Aorta (tissue), 5 donors: ENCODE measurements around the gene TTC9. TPM values are rescaled to one million over a fixed set of nuclear protein-coding genes. Genes with fewer than 3 reads are reported as not detected.

Experiments
- ATAC-seq: fragments of 200-7000 bp; cut with Tn5 transposase; one replicate; pipeline ENCODE4 v1.9.1; 2022; ENCODE audit warnings: moderate library complexity; ENCODE audit not compliant: low FRiP score
- DNase-seq, 2 donors: peaks; one replicate each; pipeline ENCODE4 v3.0.0-alpha.2; 2020
- H3K27ac ChIP-seq, 2 donors: one replicate each; pipeline ENCODE4 v1.5.1; 2013; ENCODE audit warnings: low read length in 2 of 2, mild to moderate bottlenecking in 2 of 2, moderate library complexity in 2 of 2, control low read depth in 1 of 2, inconsistent platforms in 1 of 2, low read depth in 1 of 2
- H3K27me3 ChIP-seq, 2 donors: one replicate each; pipeline ENCODE4 v1.6.1; 2013; ENCODE audit warnings: control low read depth in 1 of 2, low read length in 1 of 2, mild to moderate bottlenecking in 1 of 2, moderate library complexity in 1 of 2; ENCODE audit not compliant: insufficient read depth in 2 of 2, control insufficient read depth in 1 of 2
- H3K36me3 ChIP-seq, 2 donors: one replicate each; pipeline ENCODE4 v1.6.1; 2013; ENCODE audit warnings: control low read depth in 1 of 2, low read length in 1 of 2, mild to moderate bottlenecking in 1 of 2; ENCODE audit not compliant: insufficient read depth in 2 of 2, control insufficient read depth in 1 of 2
- H3K4me1 ChIP-seq, 2 donors: one replicate each; pipeline ENCODE4 v1.6.1; 2013; ENCODE audit warnings: low read length in 2 of 2, control low read depth in 1 of 2, mild to moderate bottlenecking in 1 of 2, moderate library complexity in 1 of 2; ENCODE audit not compliant: insufficient read depth in 2 of 2, control insufficient read depth in 1 of 2
- H3K4me3 ChIP-seq, 2 donors: one replicate each; pipeline ENCODE4 v1.5.1; 2013; ENCODE audit warnings: low read length in 2 of 2, control low read depth in 1 of 2, mild to moderate bottlenecking in 1 of 2
- H3K9me3 ChIP-seq: one replicate; pipeline ENCODE4 v1.6.1; 2013; ENCODE audit warnings: mild to moderate bottlenecking, low read length; ENCODE audit not compliant: control insufficient read depth
- WGBS, 2 donors: extraction: QIAGEN DNeasy Blood & Tissue Kit; methylation state at CpG; one replicate each; pipeline ENCODE4 v1.1.7; 2013; 5-methylcytosine and 5-hydroxymethylcytosine counted together
- intact Hi-C, 2 donors: fragments of 100-400 bp; cut with DNase I; formaldehyde crosslinking; loops; one replicate each; pipeline versions ENCODE4 v1.14.2 to v1.15.0; 2022
- polyA plus RNA-seq, 2 donors: library from polyadenylated mRNA; stranded (reverse); fragments of 200-250 nt; gene quantifications; one replicate each; pipeline ENCODE4 v1.2.3, GENCODE V29; 2013
- total RNA-seq, 2 donors: library from RNA; stranded (reverse); fragmentation: NEBNext Ultra II Directional; extraction: Animal tissue kit (Norgen Biotek cat#: 25700); gene quantifications; one replicate each; pipeline ENCODE4 v1.2.1, GENCODE V29; 2021
- donor health status: healthy with polysubstance abuse.
- donor health status: Bipolar disorder and iron deficiency.
- donor health status: DM: no; HTN: no; CAD: no.
- donor health status: DM: no; HTN: no; CAD: no.
- donor health status: DM: yes; HTN: yes; CAD: no.

The TTC9 gene
- total and polyA plus RNA-seq, 4 donors: 1.6 to 2.9 (median 2.7) TPM

GRCh38 chr14:70724110-70724509, 82.4 kb downstream of the TTC9 start:
- H3K4me3 ChIP-seq: no peak overlapping the region
- H3K27ac ChIP-seq: no peak overlapping the region
- H3K27me3 ChIP-seq: no peaks in the 10 kb centered on the region
- DNase-seq (no peak), ATAC-seq (no peak)
- no peaks in the 10 kb centered on the region for H3K4me1 ChIP-seq
- H3K36me3 ChIP-seq: no peaks in the 10 kb centered on the region
- no peaks in the 10 kb centered on the region for H3K9me3 ChIP-seq
- intact Hi-C loops: no loop called here
- 71 to 72% methylated on average over 3 of the region's 3 CpGs for WGBS, 2 donors

- no peak for ATAC-seq
- WGBS, 2 donors: 90 to 91% methylated on average over 6 of the region's 6 CpGs
- no peaks in the 10 kb centered on the region for H3K4me1 ChIP-seq
- no peaks in the 10 kb centered on the region for H3K9me3 ChIP-seq
- H3K36me3 ChIP-seq: no peaks in the 10 kb centered on the region
- no peak for DNase-seq
- H3K4me3 ChIP-seq: no peak overlapping the region
- no peaks in the 10 kb centered on the region for H3K27me3 ChIP-seq
- intact Hi-C loops: no loop called here
- no peak overlapping the region for H3K27ac ChIP-seq
Observed at GRCh38 chr14:70724944-70725343, 83.2 kb downstream of the TTC9 start.

Other genes starting within 250 kb of the TTC9 start
- 10 to 100 TPM; 28.6 to 35.8 TPM for gene SYNJ2BP, start 224.8 kb upstream of the TTC9 start, total RNA-seq
- gene SYNJ2BP, start 224.8 kb upstream of the TTC9 start, polyA plus RNA-seq: 10 to 100 TPM; 16.6 to 26.7 TPM
- under 1 TPM; 0.13 to 0.24 TPM for gene ADAM21, start 189.7 kb upstream of the TTC9 start, total RNA-seq
- gene ADAM21, start 189.7 kb upstream of the TTC9 start, polyA plus RNA-seq: not detected
- 1 to 10 TPM; 2.5 to 3.8 TPM for gene ADAM20, start 106.9 kb upstream of the TTC9 start, total RNA-seq
- under 1 TPM in 1 of 2 donors, not detected in 1; 0.10 TPM for gene ADAM20, start 106.9 kb upstream of the TTC9 start, polyA plus RNA-seq
- gene MED6, start 41.3 kb upstream of the TTC9 start, total RNA-seq: 10 to 100 TPM; 31.5 to 40.1 TPM
- gene MED6, start 41.3 kb upstream of the TTC9 start, polyA plus RNA-seq: 10 to 100 TPM; 15.5 to 24.8 TPM
- 1 to 10 TPM in 1 of 2 donors, under 1 TPM in 1; 0.84 to 1.5 TPM for gene MAP3K9, start 167.6 kb downstream of the TTC9 start, total RNA-seq
- gene MAP3K9, start 167.6 kb downstream of the TTC9 start, polyA plus RNA-seq: under 1 TPM; 0.20 to 0.63 TPM